Effector memory CD8-positive, alpha-beta T cell (primary cell): ENCODE data around the gene DCTN5.

Experiments
- ATAC-seq: fragments of 150-1000 bp; cut with Tn5 transposase; replicated peaks from 2 replicates; pipeline ENCODE4 v1.10.0; 2021; ENCODE audit warnings: mild to moderate bottlenecking, moderate library complexity
- DNase-seq, 3 experiments: peaks; one replicate each; pipeline ENCODE4 v3.0.0; 2021
- H3K27ac Mint-ChIP-seq, 2 donors: one replicate each; pipeline ENCODE4 v1.8.0; 2022; ENCODE audit warnings: mild to moderate bottlenecking in 2 of 2, mixed read lengths in 2 of 2, moderate library complexity in 2 of 2
- H3K27me3 Mint-ChIP-seq, 2 donors: one replicate each; pipeline ENCODE4 v1.8.0; 2022; ENCODE audit warnings: mixed read lengths in 2 of 2
- H3K36me3 Mint-ChIP-seq: one replicate; pipeline ENCODE4 v1.8.0; 2022; ENCODE audit warnings: mild to moderate bottlenecking, moderate library complexity, mixed read lengths; ENCODE audit not compliant: insufficient read depth
- H3K4me1 Mint-ChIP-seq, 2 donors: one replicate each; pipeline ENCODE4 v1.8.0; 2022; ENCODE audit warnings: low read depth in 2 of 2, mixed read lengths in 2 of 2
- H3K4me3 Mint-ChIP-seq, 2 donors: one replicate each; pipeline ENCODE4 v1.8.0; 2022; ENCODE audit warnings: mild to moderate bottlenecking in 2 of 2, mixed read lengths in 2 of 2, moderate library complexity in 2 of 2
- H3K9me3 Mint-ChIP-seq, 2 donors: one replicate each; pipeline ENCODE4 v1.8.0; 2022; ENCODE audit warnings: mixed read lengths in 2 of 2

DCTN5 gene

GRCh38 chr16:23670137-23670776 is 29.0 kb downstream of the DCTN5 start:
- H3K36me3 Mint-ChIP-seq, result peaks cover 43% of the 10 kb centered on the region
- DNase-seq, result no peak
- H3K27me3 Mint-ChIP-seq, result no peaks in the 10 kb centered on the region
- no peak overlapping the region for H3K27ac Mint-ChIP-seq
- H3K9me3 Mint-ChIP-seq, result no peaks in the 10 kb centered on the region
- no peak overlapping the region for H3K4me3 Mint-ChIP-seq
- ATAC-seq, result no peak
- H3K4me1 Mint-ChIP-seq, result peaks cover 0 to 11% of the 10 kb centered on the region in 2 donors

DNA sequence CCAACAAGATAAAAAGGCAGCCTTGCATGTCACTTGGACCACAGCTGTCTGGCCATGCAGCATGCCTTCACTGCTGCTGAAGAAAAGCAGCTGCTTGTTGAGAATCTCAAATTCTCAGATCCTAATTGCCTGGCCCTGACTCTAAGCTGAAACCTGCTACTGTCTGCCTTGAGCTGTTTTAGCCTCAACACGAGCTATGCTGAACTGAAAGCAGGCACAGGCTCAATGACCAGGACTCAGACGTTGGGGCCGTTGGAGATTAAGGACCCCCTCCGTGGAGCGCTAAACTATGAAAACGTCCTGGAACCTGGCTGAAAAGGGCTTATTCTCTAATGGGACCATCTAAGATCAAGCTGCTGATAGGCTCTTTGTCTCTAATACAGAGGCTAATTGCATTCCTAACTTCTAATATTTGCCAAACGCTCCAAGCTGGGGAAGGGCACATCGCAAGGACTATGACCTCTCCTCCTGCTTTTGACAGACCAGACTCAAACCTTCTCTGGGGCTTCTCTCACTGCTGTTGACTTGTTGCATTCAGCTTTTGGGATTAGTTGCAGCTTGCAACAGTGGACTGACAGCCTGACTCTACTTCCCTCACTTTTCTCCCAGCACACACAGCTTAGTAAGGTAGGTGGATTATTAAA is 32.8 kb downstream of the DCTN5 start:
- no peak overlapping the region for H3K27ac Mint-ChIP-seq
- H3K4me3 Mint-ChIP-seq, result no peak overlapping the region
- peaks cover 8 to 22% of the 10 kb centered on the region in 2 donors for H3K4me1 Mint-ChIP-seq
- peaks cover 11% of the 10 kb centered on the region for H3K36me3 Mint-ChIP-seq
- H3K27me3 Mint-ChIP-seq, result peaks cover under 1 to 2% of the 10 kb centered on the region in 2 donors
- ATAC-seq (no peak), DNase-seq (no peak)
- no peaks in the 10 kb centered on the region for H3K9me3 Mint-ChIP-seq

DNA sequence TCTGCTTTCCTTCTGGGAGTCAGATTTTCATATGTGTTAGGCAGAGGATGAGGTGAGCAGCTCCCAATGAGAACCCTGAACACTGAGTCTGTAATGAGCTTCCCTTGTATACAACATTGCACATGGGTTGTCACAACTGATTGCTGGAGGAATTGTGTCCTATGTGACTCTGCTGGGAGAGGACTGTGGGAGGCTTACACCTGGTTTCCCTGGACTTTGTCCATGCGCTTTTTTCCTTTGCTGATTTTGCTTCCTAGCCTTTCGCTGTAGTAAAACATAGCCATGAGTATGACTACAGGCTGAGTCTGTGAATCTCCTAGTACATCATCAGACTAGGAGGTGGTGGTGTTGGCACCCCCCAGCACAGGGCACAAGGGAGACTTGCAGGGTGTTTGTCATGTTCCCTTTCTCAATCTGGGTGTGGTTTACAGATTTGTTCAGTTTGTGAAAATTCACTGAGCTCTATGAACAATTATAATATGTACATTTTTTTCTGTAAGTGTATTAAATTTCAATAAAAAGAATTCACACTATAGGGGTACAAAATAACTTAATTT is 35.7 kb downstream of the DCTN5 start:
- Mint-ChIP-seq H3K36me3 (peaks cover 12% of the 10 kb centered on the region), H3K4me3 (peak overlapping the region in 1 of 2 donors; percentile 83), H3K27me3 (peaks cover 7 to 8% of the 10 kb centered on the region in 2 donors), H3K27ac (no peak overlapping the region), H3K4me1 (peaks cover 16 to 18% of the 10 kb centered on the region in 2 donors), H3K9me3 (no peaks in the 10 kb centered on the region)
- DNase-seq, result no peak
- ATAC-seq, result no peak

DNA sequence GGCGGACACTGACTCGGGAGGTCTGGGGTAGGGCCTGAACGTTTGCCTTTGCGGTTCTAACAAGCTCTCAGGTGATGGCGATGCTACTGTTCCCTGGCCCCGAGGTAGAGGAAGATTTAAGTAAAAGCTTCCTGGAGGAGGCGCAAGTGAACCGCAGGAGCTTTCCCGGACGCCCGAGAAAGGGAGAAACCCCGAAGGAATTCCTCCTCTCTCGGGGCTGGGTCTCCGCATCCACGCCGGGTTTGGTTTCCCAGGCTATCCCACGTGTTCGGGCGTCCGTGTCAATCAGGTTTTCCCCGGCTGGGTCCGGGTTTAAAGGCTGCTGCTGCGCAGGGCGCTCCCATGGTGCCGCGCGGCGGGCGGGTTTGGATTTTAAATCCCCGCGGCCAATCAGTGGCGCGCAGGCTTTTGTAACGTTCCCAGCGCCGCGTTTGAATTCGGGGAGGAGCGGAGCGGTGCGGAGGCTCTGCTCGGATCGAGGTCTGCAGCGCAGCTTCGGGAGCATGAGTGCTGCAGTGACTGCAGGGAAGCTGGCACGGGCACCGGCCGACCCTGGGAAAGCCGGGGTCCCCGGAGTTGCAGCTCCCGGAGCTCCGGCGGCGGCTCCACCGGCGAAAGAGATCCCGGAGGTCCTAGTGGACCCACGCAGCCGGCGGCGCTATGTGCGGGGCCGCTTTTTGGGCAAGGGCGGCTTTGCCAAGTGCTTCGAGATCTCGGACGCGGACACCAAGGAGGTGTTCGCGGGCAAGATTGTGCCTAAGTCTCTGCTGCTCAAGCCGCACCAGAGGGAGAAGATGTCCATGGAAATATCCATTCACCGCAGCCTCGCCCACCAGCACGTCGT is 37.4 kb downstream of the DCTN5 start, which contains the start of gene PLK1:
PLK1 (plus strand) TSS at position 460 of the 844 bp plus-strand sequence; CDS start at position 504, 44 bp downstream.
- Mint-ChIP-seq H3K4me3 (peak within 1 kb of the TSS; percentile 83 to 90), H3K9me3 (no peaks in the 10 kb centered on the region), H3K4me1 (peaks cover 16 to 18% of the 10 kb centered on the region in 2 donors), H3K27me3 (peaks cover 7 to 8% of the 10 kb centered on the region in 2 donors), H3K27ac (peak within 1 kb of the TSS; percentile 22 to 74), H3K36me3 (peaks cover 7% of the 10 kb centered on the region)
- peak; percentile 97 for ATAC-seq
- DNase-seq, result peak; percentile 52 to 63 (median 58)

- DNase-seq, result no peak
These were observed 38.2 kb downstream of the DCTN5 start for GRCh38 chr16:23679274-23679985.

DNA sequence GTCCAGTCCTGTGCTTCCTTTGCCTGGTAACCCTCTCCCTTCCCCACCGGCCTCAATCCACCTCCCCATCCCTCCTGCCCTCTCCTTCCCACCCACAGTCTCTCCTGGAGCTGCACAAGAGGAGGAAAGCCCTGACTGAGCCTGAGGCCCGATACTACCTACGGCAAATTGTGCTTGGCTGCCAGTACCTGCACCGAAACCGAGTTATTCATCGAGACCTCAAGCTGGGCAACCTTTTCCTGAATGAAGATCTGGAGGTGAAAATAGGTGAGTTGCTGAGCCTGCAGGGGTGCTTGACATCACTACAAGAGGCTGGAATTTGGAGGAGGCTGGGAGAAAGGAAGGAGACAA is 38.7 kb downstream of the DCTN5 start:
- Mint-ChIP-seq H3K27me3 (peaks cover 7 to 8% of the 10 kb centered on the region in 2 donors), H3K9me3 (no peaks in the 10 kb centered on the region), H3K36me3 (peaks cover 11% of the 10 kb centered on the region), H3K4me3 (peak overlapping the region; percentile 83 to 90), H3K4me1 (peaks cover 16 to 18% of the 10 kb centered on the region in 2 donors), H3K27ac (no peak overlapping the region)
- no peak for ATAC-seq
- DNase-seq, result no peak

More at GRCh38 chr16:23679274-23679985, 38.2 kb downstream of the DCTN5 start:
- peaks cover 7 to 8% of the 10 kb centered on the region in 2 donors for H3K27me3 Mint-ChIP-seq
- peaks cover 16 to 18% of the 10 kb centered on the region in 2 donors for H3K4me1 Mint-ChIP-seq
- ATAC-seq, result no peak
- H3K4me3 Mint-ChIP-seq, result peak overlapping the region; percentile 83 to 90
- H3K27ac Mint-ChIP-seq, result peak overlapping the region; percentile 22 to 32
- peaks cover 7% of the 10 kb centered on the region for H3K36me3 Mint-ChIP-seq
- no peaks in the 10 kb centered on the region for H3K9me3 Mint-ChIP-seq

- ATAC-seq (no peak), DNase-seq (no peak)
- H3K4me3 Mint-ChIP-seq, result no peak overlapping the region
- peaks cover 14 to 18% of the 10 kb centered on the region in 2 donors for H3K4me1 Mint-ChIP-seq
- H3K27ac Mint-ChIP-seq, result no peak overlapping the region
- H3K36me3 Mint-ChIP-seq, result peaks cover 26% of the 10 kb centered on the region
- H3K27me3 Mint-ChIP-seq, result peaks cover 7 to 8% of the 10 kb centered on the region in 2 donors
- no peaks in the 10 kb centered on the region for H3K9me3 Mint-ChIP-seq
These were observed 40.9 kb downstream of the DCTN5 start for GRCh38 chr16:23682181-23682580.

DNA sequence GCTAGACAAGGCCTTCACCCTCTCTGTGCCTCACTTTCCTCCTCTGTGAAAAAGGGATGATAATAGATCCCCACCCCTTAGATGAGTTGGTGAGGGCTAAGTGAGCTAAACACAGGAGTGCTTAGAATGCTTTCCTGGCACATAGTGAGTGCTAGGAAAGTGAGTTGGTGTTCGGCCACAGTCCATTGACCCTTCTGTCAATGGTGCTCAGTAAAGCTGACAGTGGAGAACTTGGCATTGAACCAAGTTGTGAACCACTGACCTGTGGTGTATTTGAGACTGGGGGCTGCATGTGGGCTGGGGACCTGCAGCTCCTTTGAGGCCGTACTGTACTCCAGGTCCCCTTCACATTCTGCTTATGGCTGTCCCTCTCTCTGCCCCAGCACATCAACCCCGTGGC is 42.2 kb downstream of the DCTN5 start:
- H3K36me3 Mint-ChIP-seq, result peaks cover 29% of the 10 kb centered on the region
- peaks cover 11 to 13% of the 10 kb centered on the region in 2 donors for H3K4me1 Mint-ChIP-seq
- H3K4me3 Mint-ChIP-seq, result no peak overlapping the region
- no peaks in the 10 kb centered on the region for H3K9me3 Mint-ChIP-seq
- ATAC-seq, result no peak
- peaks cover 7 to 8% of the 10 kb centered on the region in 2 donors for H3K27me3 Mint-ChIP-seq
- DNase-seq, result no peak
- peak overlapping the region in 1 of 2 donors; percentile 35 for H3K27ac Mint-ChIP-seq

DNA sequence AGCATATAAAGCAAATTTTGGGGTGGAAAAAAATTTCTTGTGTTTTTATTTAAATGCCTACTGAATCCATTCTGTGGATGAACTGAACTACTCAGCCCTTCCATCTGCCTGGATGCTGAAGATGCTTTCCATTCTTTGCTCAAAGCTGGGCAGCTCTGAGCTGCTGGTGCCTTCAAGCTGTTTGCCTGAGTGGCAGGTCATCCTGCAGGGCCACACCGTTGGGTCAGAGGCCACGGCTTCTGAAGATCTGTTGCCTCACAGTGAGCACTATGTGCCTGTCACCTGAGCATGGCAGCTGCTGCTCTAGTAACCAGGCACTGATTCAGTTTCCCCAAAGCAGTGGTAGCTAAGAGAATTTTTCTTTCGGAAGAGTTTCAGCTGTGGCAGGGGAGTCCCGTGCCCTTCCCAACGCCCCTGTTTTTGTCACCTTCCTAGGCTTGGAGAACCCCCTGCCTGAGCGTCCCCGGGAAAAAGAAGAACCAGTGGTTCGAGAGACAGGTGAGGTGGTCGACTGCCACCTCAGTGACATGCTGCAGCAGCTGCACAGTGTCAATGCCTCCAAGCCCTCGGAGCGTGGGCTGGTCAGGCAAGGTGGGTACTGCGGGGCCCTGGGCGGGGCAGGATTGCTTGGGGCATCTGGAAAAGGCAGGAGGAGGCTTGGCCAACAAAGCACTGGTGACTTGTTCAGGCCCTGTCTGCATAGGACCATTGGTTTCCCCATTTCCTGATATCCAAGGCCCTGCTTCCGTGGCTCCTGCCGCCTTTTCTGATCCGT is 46.0 kb downstream of the DCTN5 start:
- no peaks in the 10 kb centered on the region for H3K27me3 Mint-ChIP-seq
- H3K4me3 Mint-ChIP-seq, result no peak overlapping the region
- no peak for ATAC-seq
- no peaks in the 10 kb centered on the region for H3K9me3 Mint-ChIP-seq
- H3K36me3 Mint-ChIP-seq, result peaks cover 29% of the 10 kb centered on the region
- no peak for DNase-seq
- H3K4me1 Mint-ChIP-seq, result no peaks in the 10 kb centered on the region
- H3K27ac Mint-ChIP-seq, result peak overlapping the region in 1 of 2 donors; percentile 64

DNA sequence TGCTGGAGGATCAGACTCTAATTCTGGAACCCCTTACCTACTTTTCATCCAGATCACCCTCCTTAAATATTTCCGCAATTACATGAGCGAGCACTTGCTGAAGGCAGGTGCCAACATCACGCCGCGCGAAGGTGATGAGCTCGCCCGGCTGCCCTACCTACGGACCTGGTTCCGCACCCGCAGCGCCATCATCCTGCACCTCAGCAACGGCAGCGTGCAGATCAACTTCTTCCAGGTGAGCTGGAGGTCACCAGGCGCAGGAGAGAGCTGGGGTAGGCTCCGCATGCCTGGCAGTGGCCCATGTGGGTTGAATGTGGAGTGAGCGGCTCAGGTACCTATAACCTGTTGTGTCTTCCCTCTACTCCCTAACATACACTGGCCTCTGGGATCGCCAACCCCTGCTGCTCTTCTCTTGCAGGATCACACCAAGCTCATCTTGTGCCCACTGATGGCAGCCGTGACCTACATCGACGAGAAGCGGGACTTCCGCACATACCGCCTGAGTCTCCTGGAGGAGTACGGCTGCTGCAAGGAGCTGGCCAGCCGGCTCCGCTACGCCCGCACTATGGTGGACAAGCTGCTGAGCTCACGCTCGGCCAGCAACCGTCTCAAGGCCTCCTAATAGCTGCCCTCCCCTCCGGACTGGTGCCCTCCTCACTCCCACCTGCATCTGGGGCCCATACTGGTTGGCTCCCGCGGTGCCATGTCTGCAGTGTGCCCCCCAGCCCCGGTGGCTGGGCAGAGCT is 48.3 kb downstream of the DCTN5 start:
- Mint-ChIP-seq H3K4me1 (no peaks in the 10 kb centered on the region), H3K9me3 (no peaks in the 10 kb centered on the region), H3K27ac (no peak overlapping the region), H3K27me3 (no peaks in the 10 kb centered on the region), H3K36me3 (peaks cover 27% of the 10 kb centered on the region), H3K4me3 (no peak overlapping the region)
- DNase-seq (no peak), ATAC-seq (no peak)

DNA sequence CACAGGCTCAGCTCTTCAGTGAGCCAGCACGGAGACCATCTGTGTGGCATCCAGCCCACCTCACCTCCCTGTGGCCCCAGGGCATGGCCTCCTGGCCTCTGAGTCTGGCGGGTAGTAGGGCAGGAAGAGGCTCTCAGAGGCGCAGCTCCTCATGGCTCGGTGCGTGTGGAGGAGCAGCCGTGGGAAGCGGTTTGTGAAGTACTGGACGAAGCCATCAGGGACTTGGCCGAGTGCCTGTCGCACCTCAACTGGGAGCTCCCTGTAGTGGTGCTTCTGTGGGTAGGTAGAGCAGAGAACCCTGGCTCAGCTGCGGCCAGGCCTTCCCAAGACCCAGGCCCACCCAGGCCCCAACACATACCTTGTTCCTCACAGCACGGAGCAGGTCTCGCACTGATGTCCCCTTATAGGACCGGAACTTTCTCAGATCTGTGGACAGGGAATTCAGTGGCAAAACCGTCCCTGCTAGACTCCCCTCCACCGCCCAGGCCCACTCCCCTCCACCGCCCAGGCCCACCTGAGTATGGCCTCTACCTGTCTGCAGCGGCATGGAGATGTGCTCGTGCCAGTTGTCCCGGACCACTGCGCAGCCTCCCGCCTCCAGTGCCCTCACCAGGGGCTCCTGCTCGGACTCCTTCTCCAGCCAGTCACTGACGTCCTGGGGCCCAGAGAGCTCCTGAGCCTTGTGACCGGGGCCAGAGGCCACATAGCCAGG is 49.7 kb downstream of the DCTN5 start:
- Mint-ChIP-seq H3K36me3 (peaks cover 14% of the 10 kb centered on the region), H3K9me3 (no peaks in the 10 kb centered on the region), H3K4me3 (no peak overlapping the region), H3K4me1 (no peaks in the 10 kb centered on the region), H3K27ac (no peak overlapping the region), H3K27me3 (no peaks in the 10 kb centered on the region)
- ATAC-seq (no peak), DNase-seq (no peak)
